Measurements from ENCODE around the gene SHISA7. TPM values are rescaled to one million over a fixed set of nuclear protein-coding genes. Genes with fewer than 3 reads are reported as not detected.
A peak's percentile ranks its signal among the peaks of the same experiment; 100 is the strongest.

SHISA7 gene
- total RNA-seq, 4 donors from 2014 or later: not detected

DNA sequence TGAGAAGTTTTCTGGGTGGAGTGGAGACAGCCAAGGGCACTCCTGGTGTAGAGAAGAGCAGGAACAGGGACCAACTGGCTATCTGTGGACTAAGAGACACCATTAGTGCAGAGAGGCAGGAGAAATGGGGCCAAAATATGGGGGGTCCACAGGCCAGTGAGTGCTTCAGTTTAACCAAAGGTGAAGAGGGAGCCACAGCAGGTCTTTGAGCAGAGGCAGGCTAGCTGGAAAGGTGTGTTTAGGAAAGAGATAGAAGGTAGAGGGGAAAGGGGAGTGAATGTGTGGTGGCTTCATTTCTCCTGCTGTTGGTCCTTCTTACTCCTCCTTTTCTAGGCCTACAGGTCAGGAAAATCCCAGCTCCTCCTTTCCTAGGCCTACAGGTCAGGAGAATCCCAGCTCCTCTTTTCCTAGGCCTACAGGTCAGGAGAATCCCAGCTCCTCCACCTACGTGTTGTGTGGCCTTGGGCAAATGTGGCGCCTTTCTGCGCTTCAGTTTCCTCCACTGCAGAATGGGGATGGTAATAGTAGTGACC is 60.5 kb downstream of the SHISA7 start:
- peaks cover 0 to 3% of the 10 kb centered on the region in 2 donors for H3K27me3 ChIP-seq
- no peak for DNase-seq
- H3K4me1 ChIP-seq: peaks cover 5 to 34% (median 17%) of the 10 kb centered on the region in 4 donors
- TF ChIP-seq POLR2A (IDR thresholded peaks at IDR 0.05): no peak
- TF ChIP-seq, protein P1, sequence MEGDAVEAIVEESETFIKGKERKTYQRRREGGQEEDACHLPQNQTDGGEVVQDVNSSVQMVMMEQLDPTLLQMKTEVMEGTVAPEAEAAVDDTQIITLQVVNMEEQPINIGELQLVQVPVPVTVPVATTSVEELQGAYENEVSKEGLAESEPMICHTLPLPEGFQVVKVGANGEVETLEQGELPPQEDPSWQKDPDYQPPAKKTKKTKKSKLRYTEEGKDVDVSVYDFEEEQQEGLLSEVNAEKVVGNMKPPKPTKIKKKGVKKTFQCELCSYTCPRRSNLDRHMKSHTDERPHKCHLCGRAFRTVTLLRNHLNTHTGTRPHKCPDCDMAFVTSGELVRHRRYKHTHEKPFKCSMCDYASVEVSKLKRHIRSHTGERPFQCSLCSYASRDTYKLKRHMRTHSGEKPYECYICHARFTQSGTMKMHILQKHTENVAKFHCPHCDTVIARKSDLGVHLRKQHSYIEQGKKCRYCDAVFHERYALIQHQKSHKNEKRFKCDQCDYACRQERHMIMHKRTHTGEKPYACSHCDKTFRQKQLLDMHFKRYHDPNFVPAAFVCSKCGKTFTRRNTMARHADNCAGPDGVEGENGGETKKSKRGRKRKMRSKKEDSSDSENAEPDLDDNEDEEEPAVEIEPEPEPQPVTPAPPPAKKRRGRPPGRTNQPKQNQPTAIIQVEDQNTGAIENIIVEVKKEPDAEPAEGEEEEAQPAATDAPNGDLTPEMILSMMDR (IDR thresholded peaks at IDR 0.05): no peak
- H3K36me3 ChIP-seq: peaks cover 0 to 9% (median 0%) of the 10 kb centered on the region in 3 donors
- no peak overlapping the region for H3K27ac ChIP-seq
- no peaks in the 10 kb centered on the region for H3K9me3 ChIP-seq
- peak overlapping the region in 2 of 4 donors; percentile 78 to 84 for H3K4me3 ChIP-seq

DNA sequence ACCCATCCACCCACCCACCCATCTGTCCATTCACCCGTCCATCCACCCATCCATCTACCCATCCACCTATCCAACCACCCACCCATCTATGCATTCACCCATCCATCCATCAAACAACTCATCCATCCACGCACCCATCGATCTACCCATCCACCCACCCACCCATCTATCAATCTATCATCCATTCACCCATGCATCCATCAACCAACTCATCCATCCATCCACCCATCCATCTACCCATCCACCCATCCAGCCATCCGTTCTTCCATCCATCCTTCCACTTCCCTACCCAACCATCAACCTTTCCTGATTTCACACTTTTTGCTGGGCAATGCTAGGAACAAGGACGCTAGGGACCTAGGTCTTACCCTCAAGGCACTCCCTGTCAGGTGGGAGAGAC is 61.1 kb downstream of the SHISA7 start:
- TF ChIP-seq, protein P1 (IDR thresholded peaks at IDR 0.05): no peak
- TF ChIP-seq POLR2A (IDR thresholded peaks at IDR 0.05): no peak
- DNase-seq: no peak
- Histone ChIP-seq H3K4me3 (no peak overlapping the region), H3K9me3 (no peaks in the 10 kb centered on the region), H3K4me1 (peaks cover 3 to 31% (median 11%) of the 10 kb centered on the region in 4 donors), H3K36me3 (peaks cover 0 to 3% (median 0%) of the 10 kb centered on the region in 3 donors), H3K27ac (no peak overlapping the region), H3K27me3 (peaks cover 0 to 5% of the 10 kb centered on the region in 2 donors)

DNA sequence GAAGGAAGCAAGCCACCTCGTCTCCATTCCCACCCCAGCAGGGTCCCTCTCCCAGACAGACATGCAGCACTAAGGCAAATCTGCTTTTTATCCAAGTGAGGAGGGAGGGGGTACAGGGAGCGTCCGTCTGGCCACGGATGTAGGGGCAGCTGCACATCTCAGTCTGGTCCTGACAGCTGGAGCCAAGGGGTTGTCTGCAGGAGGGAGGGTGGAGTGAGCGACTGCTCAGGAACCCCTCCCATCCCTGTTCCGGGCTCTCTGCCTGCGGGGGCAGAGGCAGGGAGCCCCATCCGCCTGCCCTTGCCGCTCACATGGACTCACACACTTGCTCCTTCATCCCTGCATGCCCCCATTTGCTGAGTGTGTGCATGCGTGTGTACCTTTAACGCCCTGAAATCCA is 63.9 kb downstream of the SHISA7 start:
- TF ChIP-seq, protein P1 (IDR thresholded peaks at IDR 0.05): no peak
- no peak for TF ChIP-seq POLR2A (IDR thresholded peaks at IDR 0.05)
- Histone ChIP-seq H3K27me3 (peaks cover 0 to 9% of the 10 kb centered on the region in 2 donors), H3K4me1 (peaks cover 0 to 21% (median under 1%) of the 10 kb centered on the region in 4 donors), H3K36me3 (no peaks in the 10 kb centered on the region), H3K9me3 (no peaks in the 10 kb centered on the region), H3K4me3 (no peak overlapping the region), H3K27ac (no peak overlapping the region)
- DNase-seq: no peak

Other genes starting within 250 kb of the SHISA7 start
- gene PTPRH, start 233.8 kb downstream of the SHISA7 start, total RNA-seq: 100 to 1,000 TPM in 3 of 4 donors, 10 to 100 TPM in 1; 26.4 to 261 (median 246) TPM
- gene TMEM86B, start 214.5 kb downstream of the SHISA7 start, total RNA-seq: 10 to 100 TPM in 3 of 4 donors, 1 to 10 TPM in 1; 9.1 to 39.8 (median 15.1) TPM
- gene PPP6R1, start 184.3 kb downstream of the SHISA7 start, total RNA-seq: 100 to 1,000 TPM in 2 of 4 donors, 10 to 100 TPM in 2; 71.2 to 123 (median 94.8) TPM
- gene HSPBP1, start 163.2 kb downstream of the SHISA7 start, total RNA-seq: 10 to 100 TPM; 14.4 to 38.0 (median 25.6) TPM
- gene BRSK1, start 159.3 kb downstream of the SHISA7 start, total RNA-seq: 1 to 10 TPM in 3 of 4 donors, under 1 TPM in 1; 0.35 to 6.6 (median 3.0) TPM
- gene TMEM150B, start 118.0 kb downstream of the SHISA7 start, total RNA-seq: 100 to 1,000 TPM in 3 of 4 donors, 10 to 100 TPM in 1; 26.4 to 235 (median 199) TPM
- gene KMT5C, start 103.4 kb downstream of the SHISA7 start, total RNA-seq: 10 to 100 TPM; 14.4 to 45.6 (median 43.9) TPM
- not detected for gene COX6B2, start 88.6 kb downstream of the SHISA7 start, total RNA-seq
- not detected for gene GARIN5B, start 80.0 kb downstream of the SHISA7 start, total RNA-seq
- gene IL11, start 72.8 kb downstream of the SHISA7 start, total RNA-seq: not detected
- gene TMEM190, start 66.5 kb downstream of the SHISA7 start, total RNA-seq: not detected
- gene TMEM238, start 59.0 kb downstream of the SHISA7 start, total RNA-seq: 10 to 100 TPM; 19.8 to 75.8 (median 61.6) TPM
- gene RPL28, start 57.4 kb downstream of the SHISA7 start, total RNA-seq: 100 to 1,000 TPM; 116 to 394 (median 283) TPM
- 1 to 10 TPM; 5.2 to 9.1 (median 7.6) TPM for gene UBE2S, start 35.5 kb downstream of the SHISA7 start, total RNA-seq
- gene ISOC2, start 18.3 kb upstream of the SHISA7 start, total RNA-seq: 100 to 1,000 TPM in 1 of 4 donors, 10 to 100 TPM in 3; 28.1 to 102 (median 60.0) TPM
- not detected for gene C19orf85, start 21.5 kb upstream of the SHISA7 start, total RNA-seq
- 10 to 100 TPM; 10.1 to 47.0 (median 15.5) TPM for gene ZNF628, start 33.3 kb upstream of the SHISA7 start, total RNA-seq
- gene NAT14, start 41.9 kb upstream of the SHISA7 start, total RNA-seq: 1 to 10 TPM; 1.4 to 7.4 (median 3.0) TPM
- gene SSC5D, start 45.1 kb upstream of the SHISA7 start, total RNA-seq: 10 to 100 TPM in 1 of 4 donors, 1 to 10 TPM in 3; 2.8 to 10.3 (median 5.0) TPM
- not detected for gene SBK2, start 93.8 kb upstream of the SHISA7 start, total RNA-seq
- gene SBK3, start 102.2 kb upstream of the SHISA7 start, total RNA-seq: 1 to 10 TPM in 1 of 4 donors, not detected in 3; 1.0 TPM
- gene ZNF579, start 137.5 kb upstream of the SHISA7 start, total RNA-seq: 1 to 10 TPM in 3 of 4 donors, not detected in 1; 1.7 to 6.1 (median 3.1) TPM
- 10 to 100 TPM in 3 of 4 donors, 1 to 10 TPM in 1; 6.0 to 14.9 (median 12.0) TPM for gene FIZ1, start 156.2 kb upstream of the SHISA7 start, total RNA-seq
- gene ZNF524, start 157.0 kb upstream of the SHISA7 start, total RNA-seq: 10 to 100 TPM; 30.3 to 45.2 (median 44.4) TPM
- 10 to 100 TPM in 3 of 4 donors, 1 to 10 TPM in 1; 8.6 to 18.9 (median 14.3) TPM for gene ZNF865, start 162.3 kb upstream of the SHISA7 start, total RNA-seq
- 10 to 100 TPM in 3 of 4 donors, 1 to 10 TPM in 1; 6.0 to 18.3 (median 12.3) TPM for gene ZNF784, start 181.3 kb upstream of the SHISA7 start, total RNA-seq
- 10 to 100 TPM; 12.3 to 38.4 (median 25.2) TPM for gene ZNF580, start 197.7 kb upstream of the SHISA7 start, total RNA-seq
- gene ZNF581, start 200.3 kb upstream of the SHISA7 start, total RNA-seq: 10 to 100 TPM in 3 of 4 donors, 1 to 10 TPM in 1; 7.7 to 28.9 (median 14.1) TPM
- gene CCDC106, start 204.9 kb upstream of the SHISA7 start, total RNA-seq: 10 to 100 TPM in 3 of 4 donors, 1 to 10 TPM in 1; 8.1 to 17.4 (median 14.0) TPM
- gene U2AF2, start 211.7 kb upstream of the SHISA7 start, total RNA-seq: 100 to 1,000 TPM; 132 to 292 (median 159) TPM
- 100 to 1,000 TPM; 120 to 241 (median 163) TPM for gene EPN1, start 231.9 kb upstream of the SHISA7 start, total RNA-seq